Ramos (cell line): ENCODE data around the gene ONECUT1.

Source experiments
- in situ Hi-C: fragments of 300-500 bp; cut with MboI; formaldehyde crosslinking; loops from one replicate; pipeline ENCODE4 v1.14.3; 2022; ENCODE audit warnings: low sequenced_read_pairs; ENCODE audit not compliant: unreplicated experiment

The ONECUT1 gene

DNA sequence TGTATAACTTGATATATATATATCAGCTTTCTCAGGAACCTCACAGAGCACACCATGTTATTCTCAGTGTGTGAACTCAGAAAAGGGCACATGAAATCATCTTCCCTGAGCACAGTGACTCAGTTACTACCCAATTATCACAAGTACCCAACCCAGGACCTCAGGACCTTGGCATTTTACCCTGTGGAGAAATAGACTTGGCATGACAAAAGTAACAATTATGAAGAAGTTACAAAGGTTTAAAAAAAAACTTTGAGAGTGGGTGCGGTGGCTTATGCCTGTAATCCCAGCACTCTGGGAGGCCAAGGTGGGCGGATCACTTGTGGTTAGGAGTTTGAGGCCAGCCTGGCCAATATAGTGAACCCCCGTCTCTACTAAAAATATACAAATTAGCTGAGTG lies 52.4 kb downstream of the ONECUT1 start:
- in situ Hi-C loops = loop anchor here (10.0 kb wide), 1 partner anchor 63 kb away; the partner anchor contains the start of gene ATOSA

- in situ Hi-C loops = loop anchor here (10.0 kb wide), 1 partner anchor 61 kb away; the partner anchor contains the start of gene ATOSA
Measured at GRCh38 chr15:52735231-52736089, 54.7 kb downstream of the ONECUT1 start.

- in situ Hi-C loops = loop anchor here (5.0 to 10.0 kb wide), 3 partner anchors 60 to 482 kb away; partner anchors contain the start of gene ATOSA
Measured at GRCh38 chr15:52734329-52734728, 55.8 kb downstream of the ONECUT1 start.

GRCh38 chr15:52733696-52734255 lies 56.4 kb downstream of the ONECUT1 start:
- in situ Hi-C loops = loop anchor here (5.0 to 10.0 kb wide), 3 partner anchors 59 to 481 kb away; partner anchors contain the start of gene ATOSA

DNA sequence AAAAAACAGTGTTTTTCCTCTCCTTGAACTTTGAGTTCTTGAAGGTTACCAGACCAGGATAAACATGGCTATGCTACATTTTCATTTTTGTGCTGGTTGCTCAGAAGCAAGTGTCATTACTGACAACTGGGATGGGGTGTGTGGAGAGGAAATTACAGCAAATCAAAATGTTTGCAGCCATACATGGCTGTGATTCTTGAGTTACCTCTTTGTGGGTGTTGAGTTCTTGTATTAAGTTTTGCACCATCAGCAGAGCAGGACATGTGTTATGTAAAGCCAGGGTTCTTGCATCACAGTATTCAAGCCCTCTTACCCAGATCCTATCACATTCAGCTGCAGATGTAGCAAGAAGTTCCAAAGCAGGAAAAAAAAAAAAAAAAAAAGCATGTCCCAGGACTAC lies 57.0 kb downstream of the ONECUT1 start:
- in situ Hi-C loops = loop anchor here (5.0 to 10.0 kb wide), 3 partner anchors 58 to 481 kb away; partner anchors contain the start of gene ATOSA

DNA sequence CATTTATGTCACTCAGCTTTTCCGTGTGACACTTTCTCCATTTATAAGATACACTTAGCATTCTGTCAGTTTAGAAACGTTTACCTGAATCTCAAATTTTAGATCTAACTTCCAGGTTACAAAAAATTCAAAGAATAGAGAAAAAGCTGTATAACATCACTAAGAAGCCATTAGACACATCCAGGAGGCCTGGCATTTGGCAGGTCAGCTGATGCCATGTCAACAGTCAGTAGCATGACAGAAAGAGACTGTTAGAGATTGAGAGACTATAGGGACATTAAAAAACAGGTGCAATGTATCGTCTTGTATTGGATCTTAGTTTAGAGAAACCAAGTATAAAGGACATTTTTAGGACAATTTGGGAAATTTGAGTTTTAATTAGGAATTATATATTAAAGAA lies 57.6 kb downstream of the ONECUT1 start:
- in situ Hi-C loops = loop anchor here (5.0 to 10.0 kb wide), 3 partner anchors 58 to 480 kb away; partner anchors contain the start of gene ATOSA

- in situ Hi-C loops = loop anchor here (5.0 to 10.0 kb wide), 3 partner anchors 57 to 480 kb away; partner anchors contain the start of gene ATOSA
Measured at GRCh38 chr15:52731732-52732470, 58.2 kb downstream of the ONECUT1 start.

- in situ Hi-C loops = loop anchor here (5.0 to 10.0 kb wide), 3 partner anchors 56 to 479 kb away; partner anchors contain the start of gene ATOSA
Measured at GRCh38 chr15:52731004-52731403, 59.1 kb downstream of the ONECUT1 start.

- in situ Hi-C loops = loop anchor here (5.0 to 10.0 kb wide), 3 partner anchors 56 to 478 kb away; partner anchors contain the start of gene ATOSA
Measured at GRCh38 chr15:52730594-52730993, 59.5 kb downstream of the ONECUT1 start.

GRCh38 chr15:52730173-52730572 lies 60.0 kb downstream of the ONECUT1 start:
- in situ Hi-C loops = loop anchor here (5.0 to 10.0 kb wide), 3 partner anchors 55 to 478 kb away; partner anchors contain the start of gene ATOSA

DNA sequence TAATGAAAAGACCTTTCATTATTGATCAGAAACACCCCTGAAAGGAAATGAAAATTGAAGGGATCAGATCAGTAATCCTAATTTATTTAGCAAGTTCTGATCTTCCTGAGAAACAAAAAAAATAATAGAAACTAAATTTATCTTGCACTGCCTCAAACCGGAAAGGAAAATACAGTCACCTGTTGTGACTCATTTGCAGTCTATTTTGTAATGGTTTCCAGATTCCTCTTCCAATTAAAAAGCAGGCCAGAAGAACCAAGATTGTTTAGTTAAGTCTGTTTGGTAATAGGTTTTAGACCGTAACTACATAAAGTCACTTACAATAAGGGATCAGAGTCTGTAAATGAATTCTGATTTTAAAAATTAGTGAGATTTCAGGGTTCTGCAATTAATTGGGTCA lies 61.2 kb downstream of the ONECUT1 start:
- in situ Hi-C loops = no loop called here

DNA sequence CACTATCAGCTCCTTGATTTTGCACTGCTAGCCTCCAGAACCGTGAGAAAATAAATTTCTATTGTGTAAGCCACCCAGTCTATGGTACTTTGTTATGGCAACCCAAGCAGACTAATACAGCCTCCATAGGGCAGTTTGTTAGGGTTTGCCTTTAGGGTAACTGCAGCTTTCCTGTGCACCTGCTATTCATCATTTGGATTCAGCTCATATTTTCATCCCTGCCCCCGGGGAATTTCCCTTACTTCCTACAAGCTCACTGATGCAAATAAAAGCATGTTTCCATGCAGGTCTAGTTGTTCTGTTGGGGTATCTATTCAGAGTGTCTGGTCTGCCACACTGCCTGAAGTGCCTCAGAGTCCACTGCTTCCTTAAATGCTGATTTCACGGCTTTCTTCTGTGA lies 62.3 kb downstream of the ONECUT1 start:
- in situ Hi-C loops = no loop called here

- in situ Hi-C loops = no loop called here
Measured at GRCh38 chr15:52726195-52726594, 63.9 kb downstream of the ONECUT1 start.

- in situ Hi-C loops = no loop called here
Measured at GRCh38 chr15:52718551-52718950, 71.6 kb downstream of the ONECUT1 start.

GRCh38 chr15:52717924-52718323 lies 72.2 kb downstream of the ONECUT1 start:
- in situ Hi-C loops = no loop called here

DNA sequence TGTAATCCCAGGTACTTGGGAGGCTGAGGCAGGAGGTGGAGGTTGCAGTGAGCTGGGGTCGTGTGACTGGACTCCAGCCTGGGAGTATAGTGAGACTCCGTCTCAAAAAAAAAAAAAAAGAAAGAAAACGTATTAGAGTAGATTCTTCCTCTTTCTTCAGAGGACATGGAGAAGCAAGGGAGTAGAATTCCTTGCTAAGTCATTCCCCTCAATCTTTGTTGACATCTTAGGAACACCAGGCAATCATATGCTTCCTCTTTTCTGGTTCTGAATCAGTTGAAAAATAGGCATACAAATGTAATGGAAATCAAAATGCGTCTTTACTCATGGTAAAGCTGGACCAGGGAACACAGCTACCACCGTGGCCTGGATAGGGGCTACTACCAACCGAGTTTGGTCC lies 72.7 kb downstream of the ONECUT1 start:
- in situ Hi-C loops = no loop called here

DNA sequence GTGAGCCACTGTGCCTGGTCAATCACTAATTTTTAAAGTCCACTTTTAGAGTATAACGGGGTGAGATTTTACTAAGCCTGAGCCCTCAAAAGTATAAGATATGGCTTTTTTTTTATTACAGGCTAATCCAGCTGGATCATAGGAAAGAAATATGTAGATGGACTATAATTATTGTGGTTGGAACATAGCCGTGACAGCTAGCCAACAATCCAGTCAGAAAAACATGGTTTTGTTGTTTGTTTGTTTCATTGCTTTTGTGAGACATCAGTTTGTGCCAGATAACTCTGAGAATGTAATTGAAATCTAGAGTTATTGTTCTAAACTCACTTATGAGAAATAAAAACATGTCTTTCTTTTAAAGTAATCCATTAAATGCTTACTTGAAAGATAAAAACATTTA lies 73.6 kb downstream of the ONECUT1 start:
- in situ Hi-C loops = no loop called here

DNA sequence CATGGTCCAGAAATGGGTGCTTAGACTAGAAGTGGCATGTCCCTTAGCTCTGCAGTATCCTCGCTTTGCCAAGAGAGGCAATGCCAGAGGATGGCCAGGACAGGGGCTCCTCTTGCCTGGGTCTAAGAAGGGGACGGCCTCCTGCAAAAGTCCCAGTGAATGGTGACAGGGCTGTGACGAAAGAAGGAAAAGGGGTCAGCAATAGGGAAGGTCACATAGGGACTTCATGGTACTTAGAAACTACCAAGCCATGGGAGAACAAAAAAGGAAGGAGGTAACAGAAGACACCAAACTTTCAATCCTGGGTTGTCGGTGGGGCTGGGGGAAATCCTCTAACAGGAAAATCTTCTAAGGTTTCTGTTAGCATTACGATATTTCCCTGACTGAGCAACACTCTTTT lies 74.7 kb downstream of the ONECUT1 start:
- in situ Hi-C loops = no loop called here

GRCh38 chr15:52714968-52715367 lies 75.2 kb downstream of the ONECUT1 start:
- in situ Hi-C loops = no loop called here

GRCh38 chr15:52710708-52711389 lies 79.3 kb downstream of the ONECUT1 start:
- in situ Hi-C loops = no loop called here
